H9 (cell line): ENCODE results near the gene PRDM13. TPM values are rescaled to one million over a fixed set of nuclear protein-coding genes. Genes with fewer than 3 reads are reported as not detected.
A peak's percentile ranks its signal among the peaks of the same experiment; 100 is the strongest.

Source experiments
- DNase-seq: peaks from one replicate; pipeline ENCODE4 v3.0.0-alpha.2; 2017
- H2AFZ ChIP-seq: one replicate; pipeline ENCODE4 v1.6.1; 2013; ENCODE audit warnings: mild to moderate bottlenecking, low read length, control low read depth, moderate library complexity
- H2AK5ac ChIP-seq: 2 replicates; pipeline ENCODE4 v1.6.1; 2013; ENCODE audit warnings: low read length, control low read depth, mixed read lengths; ENCODE audit not compliant: insufficient read length
- H2BK120ac ChIP-seq: one replicate; pipeline ENCODE4 v1.6.1; 2013; ENCODE audit warnings: low read depth, mild to moderate bottlenecking, low read length, control low read depth, inconsistent platforms; ENCODE audit not compliant: poor library complexity, severe bottlenecking
- H2BK12ac ChIP-seq: 2 replicates; pipeline ENCODE4 v1.6.1; 2013; ENCODE audit warnings: low read length, control low read depth, mixed read lengths, low read depth; ENCODE audit not compliant: insufficient read length
- H2BK15ac ChIP-seq: 2 replicates; pipeline ENCODE4 v1.6.1; 2013; ENCODE audit warnings: low read depth, low read length, control low read depth
- H2BK20ac ChIP-seq: one replicate; pipeline ENCODE4 v1.6.1; 2013; ENCODE audit warnings: low read depth, mild to moderate bottlenecking, low read length, control low read depth, inconsistent platforms; ENCODE audit not compliant: poor library complexity, severe bottlenecking
- H2BK5ac ChIP-seq: 2 replicates; pipeline ENCODE4 v1.6.1; 2013; ENCODE audit warnings: low read length, control low read depth, mixed read lengths; ENCODE audit not compliant: insufficient read length
- H3K14ac ChIP-seq: 2 replicates; pipeline ENCODE4 v1.6.1; 2013; ENCODE audit warnings: low read length, control low read depth; ENCODE audit not compliant: insufficient read depth
- H3K18ac ChIP-seq: 2 replicates; pipeline ENCODE4 v1.6.1; 2013; ENCODE audit warnings: low read depth, mild to moderate bottlenecking, mixed read lengths, low read length, control low read depth; ENCODE audit not compliant: insufficient read length
- H3K23ac ChIP-seq: 2 replicates; pipeline ENCODE4 v1.6.1; 2013; ENCODE audit warnings: low read length, control low read depth, mixed read lengths, low read depth; ENCODE audit not compliant: insufficient read length
- H3K23me2 ChIP-seq: 2 replicates; pipeline ENCODE4 v1.6.1; 2013; ENCODE audit warnings: low read depth, mild to moderate bottlenecking, mixed read lengths, low read length, control low read depth; ENCODE audit not compliant: insufficient read length, poor library complexity, severe bottlenecking
- H3K27ac ChIP-seq: 2 replicates; pipeline ENCODE4 v1.5.1; 2013; ENCODE audit warnings: low read length, control low read depth, mixed read lengths, low read depth; ENCODE audit not compliant: insufficient read length
- H3K27me3 ChIP-seq: 2 replicates; pipeline ENCODE4 v1.6.1; 2013; ENCODE audit warnings: low read length, control low read depth, inconsistent platforms; ENCODE audit not compliant: insufficient read depth
- H3K4ac ChIP-seq: 2 replicates; pipeline ENCODE4 v1.6.1; 2013; ENCODE audit warnings: low read depth, mild to moderate bottlenecking, control low read depth, inconsistent platforms, low read length, moderate library complexity
- H3K4me1 ChIP-seq: 2 replicates; pipeline ENCODE4 v1.6.1; 2013; ENCODE audit warnings: low read length, control low read depth, inconsistent platforms; ENCODE audit not compliant: insufficient read depth
- H3K4me2 ChIP-seq: 2 replicates; pipeline ENCODE4 v1.6.1; 2013; ENCODE audit warnings: low read length, control low read depth, mixed read lengths; ENCODE audit not compliant: insufficient read length, insufficient read depth
- H3K56ac ChIP-seq: 2 replicates; pipeline ENCODE4 v1.6.1; 2013; ENCODE audit warnings: low read depth, mild to moderate bottlenecking, mixed read lengths, low read length, control low read depth; ENCODE audit not compliant: insufficient read length
- H3K79me1 ChIP-seq: 2 replicates; pipeline ENCODE4 v1.6.1; 2013; ENCODE audit warnings: low read depth, mild to moderate bottlenecking, moderate library complexity, low read length, control low read depth, inconsistent platforms; ENCODE audit not compliant: insufficient read depth, poor library complexity, severe bottlenecking
- H3K79me2 ChIP-seq: 2 replicates; pipeline ENCODE4 v1.6.1; 2013; ENCODE audit warnings: low read length, control low read depth, inconsistent platforms; ENCODE audit not compliant: insufficient read depth
- H3K9ac ChIP-seq: 2 replicates; pipeline ENCODE4 v1.6.1; 2013; ENCODE audit warnings: low read length, control low read depth, mixed read lengths; ENCODE audit not compliant: insufficient read length; ENCODE audit errors: extremely low read depth
- H3K9me3 ChIP-seq: one replicate; pipeline ENCODE4 v1.6.1; 2013; ENCODE audit warnings: low read depth, low read length, inconsistent platforms; ENCODE audit not compliant: control insufficient read depth
- H3T11ph ChIP-seq: one replicate; pipeline ENCODE4 v1.6.1; 2013; ENCODE audit warnings: mild to moderate bottlenecking, low read length, control low read depth, inconsistent platforms
- H4K20me1 ChIP-seq: one replicate; pipeline ENCODE4 v1.6.1; 2013; ENCODE audit not compliant: control insufficient read depth, insufficient read length, insufficient read depth
- H4K5ac ChIP-seq: 2 replicates; pipeline ENCODE4 v1.6.1; 2013; ENCODE audit warnings: low read depth, mild to moderate bottlenecking, mixed read lengths, low read length, control low read depth; ENCODE audit not compliant: insufficient read length
- H4K8ac ChIP-seq: replicated peaks from 2 replicates; pipeline ENCODE4 v1.6.1; 2013; ENCODE audit warnings: low read length, control low read depth, mixed read lengths, low read depth; ENCODE audit not compliant: insufficient read length
- H4K91ac ChIP-seq: 2 replicates; pipeline ENCODE4 v1.6.1; 2013; ENCODE audit warnings: low read depth, mild to moderate bottlenecking, moderate library complexity, mixed read lengths, low read length, control low read depth; ENCODE audit not compliant: insufficient read length
- H3K27ac Mint-ChIP-seq, 3 experiments: 2 replicates in 2 of 3; 3 replicates in 1 of 3; pipeline ENCODE4 v1.8.0; 2020 to 2021; ENCODE audit warnings: mixed read lengths in 3 of 3, mild to moderate bottlenecking in 1 of 3, moderate library complexity in 1 of 3
- H3K27me3 Mint-ChIP-seq: 2 replicates; pipeline ENCODE4 v1.8.0; 2021; ENCODE audit warnings: low read depth, mild to moderate bottlenecking, moderate library complexity, mixed read lengths
- H3K36me3 Mint-ChIP-seq, 3 experiments: 2 replicates in 2 of 3; 3 replicates in 1 of 3; pipeline ENCODE4 v1.8.0; 2020 to 2021; ENCODE audit warnings: low read depth in 3 of 3, mixed read lengths in 3 of 3; ENCODE audit not compliant: insufficient read depth in 1 of 3
- H3K4me1 Mint-ChIP-seq, 2 experiments: 2 replicates each; pipeline ENCODE4 v1.8.0; 2020; ENCODE audit warnings: mixed read lengths in 2 of 2
- H3K4me3 Mint-ChIP-seq, 2 experiments: 2 replicates in 1 of 2; 3 replicates in 1 of 2; pipeline ENCODE4 v1.8.0; 2020 to 2021; ENCODE audit warnings: mild to moderate bottlenecking in 2 of 2, mixed read lengths in 2 of 2, moderate library complexity in 1 of 2
- H3K9me3 Mint-ChIP-seq, 2 experiments: 2 replicates in 1 of 2; 3 replicates in 1 of 2; pipeline ENCODE4 v1.8.0; 2020; ENCODE audit warnings: mild to moderate bottlenecking in 2 of 2, mixed read lengths in 2 of 2, moderate library complexity in 1 of 2
- WGBS: extraction: QIAGEN DNeasy Blood & Tissue Kit; methylation state at CpG from one replicate; pipeline ENCODE4 v1.1.7; 2013; ENCODE audit warnings: missing lambda C conversion rate, low lambda C conversion rate, mixed read lengths; ENCODE audit not compliant: insufficient read length; ENCODE audit errors: extremely low coverage; 5-methylcytosine and 5-hydroxymethylcytosine counted together
- total RNA-seq: library from RNA; stranded (reverse); gene quantifications from 2 replicates; pipeline ENCODE4 v1.2.1, GENCODE V29; 2021
- TF ChIP-seq, protein P1 (sequence below): fragments of 200-600 bp; sonication (generic); conservative IDR thresholded peaks from 3 replicates; pipeline ENCODE4 v1.8.0; 2021; ENCODE audit warnings: antibody characterized with exemption, mild to moderate bottlenecking

PRDM13 gene
- total RNA-seq, 1 experiment from 2014 or later: not detected

DNA sequence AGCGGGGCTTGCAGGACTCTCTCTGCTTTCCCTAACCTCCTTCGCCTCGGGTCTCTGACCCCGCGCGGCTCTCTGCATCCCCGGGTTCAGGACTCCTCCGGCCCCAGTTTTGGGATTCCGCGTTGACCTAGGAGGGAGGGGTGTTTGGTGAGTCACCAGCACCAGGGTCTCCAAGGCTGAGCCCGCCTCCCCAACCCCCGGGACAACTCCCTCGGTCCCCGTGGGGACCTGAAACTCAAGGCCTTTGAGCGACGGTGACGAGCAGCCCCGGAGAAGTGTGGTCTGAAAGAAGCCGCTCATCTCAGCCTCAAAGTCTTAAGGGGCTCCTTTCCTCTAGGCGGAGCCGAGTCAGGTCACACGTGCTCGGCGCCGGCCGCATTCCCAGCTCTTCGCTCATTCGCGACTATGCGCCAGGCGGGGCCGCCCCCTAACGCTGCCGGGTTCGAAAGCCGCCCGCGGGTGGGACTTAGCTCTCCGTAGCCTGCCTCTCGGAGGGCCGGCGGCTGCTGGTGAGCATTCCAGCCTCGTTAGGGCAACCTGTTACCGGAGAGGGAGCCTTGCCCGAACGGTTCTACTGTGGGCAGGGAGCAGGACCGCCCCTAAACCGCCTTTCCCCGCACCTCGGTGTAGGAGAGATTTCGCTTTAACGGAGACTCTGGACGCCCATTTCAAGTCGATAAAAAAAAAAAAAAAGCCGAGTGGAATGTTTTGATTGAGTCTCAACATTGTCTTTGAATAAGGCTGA lies 3.0 kb upstream of the PRDM13 start:
- H2BK20ac ChIP-seq: no peak overlapping the region
- Mint-ChIP-seq H3K9me3 (peaks cover 0 to 3% of the 10 kb centered on the region in 2 experiments; a peak in 1 of 5 replicates), H3K36me3 (no peaks in the 10 kb centered on the region), H3K4me3 (peak overlapping the region; percentile 41 to 69), H3K4me1 (peaks cover 27 to 38% of the 10 kb centered on the region in 2 experiments), H3K27ac (no peak overlapping the region), H3K27me3 (peaks cover 100% of the 10 kb centered on the region)
- H4K5ac ChIP-seq: no peak overlapping the region
- H3K23ac ChIP-seq: no peak overlapping the region
- no peak overlapping the region for H3T11ph ChIP-seq
- no peaks in the 10 kb centered on the region for H4K20me1 ChIP-seq
- no CpG with 5 or more reads among the region's 55 CpGs for WGBS
- H2AK5ac ChIP-seq: no peak overlapping the region
- H3K4me1 ChIP-seq: no peaks in the 10 kb centered on the region
- no peak overlapping the region for H3K27ac ChIP-seq
- H3K23me2 ChIP-seq: no peaks in the 10 kb centered on the region
- no peak overlapping the region for H3K9ac ChIP-seq
- DNase-seq: peak; percentile 80
- TF ChIP-seq, protein P1, sequence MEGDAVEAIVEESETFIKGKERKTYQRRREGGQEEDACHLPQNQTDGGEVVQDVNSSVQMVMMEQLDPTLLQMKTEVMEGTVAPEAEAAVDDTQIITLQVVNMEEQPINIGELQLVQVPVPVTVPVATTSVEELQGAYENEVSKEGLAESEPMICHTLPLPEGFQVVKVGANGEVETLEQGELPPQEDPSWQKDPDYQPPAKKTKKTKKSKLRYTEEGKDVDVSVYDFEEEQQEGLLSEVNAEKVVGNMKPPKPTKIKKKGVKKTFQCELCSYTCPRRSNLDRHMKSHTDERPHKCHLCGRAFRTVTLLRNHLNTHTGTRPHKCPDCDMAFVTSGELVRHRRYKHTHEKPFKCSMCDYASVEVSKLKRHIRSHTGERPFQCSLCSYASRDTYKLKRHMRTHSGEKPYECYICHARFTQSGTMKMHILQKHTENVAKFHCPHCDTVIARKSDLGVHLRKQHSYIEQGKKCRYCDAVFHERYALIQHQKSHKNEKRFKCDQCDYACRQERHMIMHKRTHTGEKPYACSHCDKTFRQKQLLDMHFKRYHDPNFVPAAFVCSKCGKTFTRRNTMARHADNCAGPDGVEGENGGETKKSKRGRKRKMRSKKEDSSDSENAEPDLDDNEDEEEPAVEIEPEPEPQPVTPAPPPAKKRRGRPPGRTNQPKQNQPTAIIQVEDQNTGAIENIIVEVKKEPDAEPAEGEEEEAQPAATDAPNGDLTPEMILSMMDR: no peak
- H2BK5ac ChIP-seq: no peak overlapping the region
- no peaks in the 10 kb centered on the region for H3K79me1 ChIP-seq
- H3K4ac ChIP-seq: no peak overlapping the region
- H2BK120ac ChIP-seq: no peak overlapping the region
- no peak overlapping the region for H4K91ac ChIP-seq
- H3K27me3 ChIP-seq: peaks cover 91% of the 10 kb centered on the region
- H3K14ac ChIP-seq: no peak overlapping the region
- no peak overlapping the region for H2AFZ ChIP-seq
- no peak overlapping the region for H2BK12ac ChIP-seq
- no peak overlapping the region for H3K18ac ChIP-seq
- no peaks in the 10 kb centered on the region for H3K79me2 ChIP-seq
- no peak overlapping the region for H2BK15ac ChIP-seq
- no peaks in the 10 kb centered on the region for H3K9me3 ChIP-seq
- H3K56ac ChIP-seq: no peak overlapping the region
- H3K4me2 ChIP-seq: peak overlapping the region; percentile 46
- H4K8ac ChIP-seq: no peak overlapping the region
